Endothelial cell of umbilical vein (primary cell): Measurements from ENCODE around the gene MAST4. TPM values are rescaled to one million over a fixed set of nuclear protein-coding genes. Genes with fewer than 3 reads are reported as not detected.

Source experiments
- BruUV-seq: library from RNA; stranded (reverse); fragments of 400-500 nt; replicated peaks from 2 replicates; lab custom pipeline; 2021; lab: Mats Ljungman, UMichigan
- CTCF ChIA-PET: fragments of 300-600, 350-600 bp; sonication (Branson Sonifier 250); formaldehyde crosslinking; loops from one replicate; lab custom pipeline; 2021; ENCODE audit warnings: antibody characterized with exemption, inconsistent platforms; lab: Charles Lee
- POLR2A ChIA-PET: fragments of 300-600, 350-600 bp; sonication (Branson Sonifier 250); formaldehyde crosslinking; loops from one replicate; lab custom pipeline; 2021; ENCODE audit warnings: antibody characterized with exemption, inconsistent platforms; lab: Charles Lee
- DNase-seq: peaks from one replicate; pipeline ENCODE4 v3.0.0-alpha.2; 2011; ENCODE audit warnings: low read depth, low spot score
- FAIRE-seq: peaks from 2 replicates; lab custom pipeline; 2011; peaks lifted over from hg19 to GRCh38; lab: Jason Lieb, UNC
- H2AFZ ChIP-seq: 2 replicates; pipeline ENCODE4 v1.6.0; 2012; ENCODE audit warnings: low read depth, low read length, control low read depth, inconsistent platforms
- H3K27ac ChIP-seq: 2 replicates; pipeline ENCODE4 v1.5.1; 2011; ENCODE audit warnings: low read depth, mild to moderate bottlenecking, control low read depth, low read length, moderate library complexity; ENCODE audit not compliant: insufficient read depth
- H3K27me3 ChIP-seq, 2 experiments: 2 replicates each; pipeline versions ENCODE4 v1.6.0 to v1.6.1; 2011; ENCODE audit warnings: low read length in 2 of 2, mixed read lengths in 1 of 2; ENCODE audit not compliant: control insufficient read depth in 2 of 2, insufficient read depth in 2 of 2
- H3K36me3 ChIP-seq, 2 experiments: 2 replicates in 1 of 2; 3 replicates in 1 of 2; pipeline ENCODE4 v1.5.1; 2011; ENCODE audit warnings: low read length in 2 of 2, mild to moderate bottlenecking in 1 of 2, moderate library complexity in 1 of 2; ENCODE audit not compliant: control insufficient read depth in 2 of 2, insufficient read depth in 2 of 2; ENCODE audit errors: extremely low read depth in 1 of 2
- H3K4me1 ChIP-seq: 3 replicates; pipeline ENCODE4 v1.5.1; 2011; ENCODE audit warnings: mild to moderate bottlenecking, low read length; ENCODE audit not compliant: control insufficient read depth, insufficient read depth; ENCODE audit errors: extremely low read depth
- H3K4me2 ChIP-seq: 2 replicates; pipeline ENCODE4 v1.6.1; 2011; ENCODE audit warnings: low read length, control low read depth, mixed read lengths; ENCODE audit not compliant: insufficient read depth
- H3K4me3 ChIP-seq, 3 experiments: fragments of 200-600 bp in 1 of 3; sonication (generic), shearing (Covaris generic) in 1 of 3; replicated peaks in 1 of 3; 2 replicates each; pipeline ENCODE4 v1.5.1; 2011 to 2016; ENCODE audit warnings: control low read depth in 3 of 3, low read length in 3 of 3, mild to moderate bottlenecking in 2 of 3, inconsistent platforms in 1 of 3, low read depth in 1 of 3, moderate library complexity in 1 of 3; ENCODE audit not compliant: insufficient read depth in 1 of 3
- H3K79me2 ChIP-seq: 2 replicates; pipeline ENCODE4 v1.6.0; 2012; ENCODE audit warnings: low read length, inconsistent platforms; ENCODE audit not compliant: control insufficient read depth, insufficient read depth
- H3K9ac ChIP-seq: replicated peaks from 2 replicates; pipeline ENCODE3; 2011; ENCODE audit warnings: low read length, control low read depth; ENCODE audit not compliant: insufficient read depth; ENCODE audit errors: extremely low read depth
- H3K9me1 ChIP-seq: replicated peaks from 3 replicates; pipeline ENCODE4 v1.6.0; 2011; ENCODE audit warnings: mild to moderate bottlenecking, low read length; ENCODE audit not compliant: control insufficient read depth, insufficient read depth; ENCODE audit errors: extremely low read depth
- H3K9me3 ChIP-seq: replicated peaks from 2 replicates; pipeline ENCODE4 v1.5.1; 2012; ENCODE audit warnings: low read length, inconsistent platforms; ENCODE audit not compliant: control insufficient read depth, insufficient read depth
- H4K20me1 ChIP-seq: replicated peaks from 2 replicates; pipeline ENCODE3; 2011; ENCODE audit warnings: mild to moderate bottlenecking, low read length; ENCODE audit not compliant: control insufficient read depth, insufficient read depth; ENCODE audit errors: extremely low read depth
- EZH2 ChIP-seq: IDR thresholded peaks from 2 replicates; pipeline ENCODE4 v1.6.1; 2012; ENCODE audit warnings: borderline replicate concordance, low read depth, mild to moderate bottlenecking, moderate library complexity, low read length, inconsistent platforms; ENCODE audit not compliant: severe bottlenecking
- FOS ChIP-seq: IDR thresholded peaks from 2 replicates; pipeline ENCODE4 v1.6.1; 2011; ENCODE audit warnings: mild to moderate bottlenecking, low read length, moderate library complexity, borderline replicate concordance; ENCODE audit not compliant: insufficient read depth
- GATA2 ChIP-seq: IDR thresholded peaks from 2 replicates; pipeline ENCODE4 v1.7.0; 2011; ENCODE audit warnings: low read depth, mild to moderate bottlenecking, moderate library complexity, mixed read lengths, low read length; ENCODE audit not compliant: insufficient read length, insufficient read depth
- JUN ChIP-seq: IDR thresholded peaks from 2 replicates; pipeline ENCODE4 v1.6.1; 2011; ENCODE audit warnings: borderline replicate concordance, low read depth; ENCODE audit not compliant: insufficient read length, insufficient read depth
- MYC ChIP-seq: IDR thresholded peaks from one replicate; pipeline ENCODE4 v1.6.1; 2011; ENCODE audit warnings: mild to moderate bottlenecking, low read depth, low read length
- POLR2A ChIP-seq: IDR thresholded peaks from 2 replicates; pipeline ENCODE4 v1.6.1; 2012; ENCODE audit warnings: low read depth, mild to moderate bottlenecking, control low read depth, low read length
- POLR2AphosphoS5 ChIP-seq: IDR thresholded peaks from 2 replicates; pipeline ENCODE4 v1.6.1; 2012; ENCODE audit warnings: low read depth, mild to moderate bottlenecking, control low read depth, low read length, moderate library complexity; ENCODE audit not compliant: insufficient read depth
- dilution Hi-C: fragments of 300-500 bp; cut with MboI; formaldehyde crosslinking; loops from one replicate; pipeline ENCODE4 v1.15.0; 2019; ENCODE audit warnings: low sequenced_read_pairs; ENCODE audit not compliant: extremely low pct_ligation_motif_present
- intact Hi-C: fragments of 100-400 bp; cut with micrococcal nuclease; formaldehyde crosslinking; loops from one replicate; pipeline ENCODE4 v1.10.0; 2022
- polyA plus RNA-seq, 4 experiments: library from polyadenylated mRNA; depleted of rRNA in 3 of 4; stranded (reverse) in 3 of 4; unstranded in 1 of 4; fragments of >200 nt; gene quantifications; 2 replicates each; pipeline versions ENCODE4 v1.2.1 to v1.2.3, GENCODE V29; 2011 to 2012; ENCODE audit warnings: missing spikeins in 1 of 4
- total RNA-seq: library from RNA; stranded (reverse); gene quantifications from 2 replicates; pipeline ENCODE4 v1.2.3, GENCODE V29; 2021
- TF ChIP-seq, protein P1 (sequence below): IDR thresholded peaks from 2 replicates; pipeline ENCODE4 v1.6.1; 2011; ENCODE audit not compliant: insufficient read depth, insufficient read length
- TF ChIP-seq, protein P2 (sequence below), 2 donors: IDR thresholded peaks; 1 replicate in 1 of 2; 2 replicates in 1 of 2; pipeline ENCODE4 v1.5.1; 2011; ENCODE audit warnings: low read length in 2 of 2, mild to moderate bottlenecking in 2 of 2, moderate library complexity in 2 of 2, control low read depth in 1 of 2, inconsistent platforms in 1 of 2, low read depth in 1 of 2; ENCODE audit not compliant: insufficient read depth in 1 of 2; ENCODE audit errors: extremely low read depth in 1 of 2

Gene MAST4
- total and polyA plus RNA-seq, 2 donors (not counting 3 experiments of a cell fraction or from before 2014, with no cell fraction given): 40.2 to 116 TPM

DNA sequence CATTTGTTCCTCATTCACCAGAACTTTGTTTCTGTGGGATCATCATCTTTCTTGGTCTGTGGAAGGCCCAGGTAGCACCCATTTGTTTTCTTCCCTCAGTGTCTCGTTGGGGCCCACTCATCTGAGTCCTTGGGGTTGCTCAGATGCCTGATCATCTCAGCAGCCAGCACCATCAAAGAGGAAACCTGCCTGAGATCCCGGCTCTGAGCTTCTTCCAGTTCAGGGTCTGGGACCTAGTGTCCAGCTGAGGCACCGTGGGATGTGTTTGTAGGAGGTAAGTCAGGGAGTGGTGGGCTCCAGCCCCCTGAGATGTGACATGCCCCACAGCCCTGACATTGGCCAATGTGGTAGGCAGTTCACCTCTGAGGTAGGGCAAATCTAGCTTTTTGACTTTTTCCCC is 609.8 kb downstream of the MAST4 start:
- H3K4me1 ChIP-seq: peaks cover 3% of the 10 kb centered on the region
- H3K4me2 ChIP-seq: no peak overlapping the region
- ChIA-PET CTCF (interaction anchor here (1.5 to 7.9 kb wide), 5 partner anchors 41 to 1047 kb away, joined by 5 to 126 read pairs (median 22); no protein-coding TSS in a partner anchor), POLR2A (no interaction called here)
- no peak for FAIRE-seq
- intact Hi-C loops: no loop called here
- no peak overlapping the region for H3K4me3 ChIP-seq
- no peak overlapping the region for H3K9ac ChIP-seq
- no peak for DNase-seq
- H3K36me3 ChIP-seq: no peaks in the 10 kb centered on the region
- dilution Hi-C loops: no loop called here
- H3K27ac ChIP-seq: no peak overlapping the region
- H3K9me1 ChIP-seq: no peaks in the 10 kb centered on the region
- H3K27me3 ChIP-seq: no peaks in the 10 kb centered on the region
- H3K9me3 ChIP-seq: no peaks in the 10 kb centered on the region
- no TSS peak for BruUV-seq
- H3K79me2 ChIP-seq: no peaks in the 10 kb centered on the region
- H2AFZ ChIP-seq: no peak overlapping the region
- TF ChIP-seq GATA2 (no peak), MYC (no peak), POLR2AphosphoS5 (no peak)
- TF ChIP-seq, protein P1, sequence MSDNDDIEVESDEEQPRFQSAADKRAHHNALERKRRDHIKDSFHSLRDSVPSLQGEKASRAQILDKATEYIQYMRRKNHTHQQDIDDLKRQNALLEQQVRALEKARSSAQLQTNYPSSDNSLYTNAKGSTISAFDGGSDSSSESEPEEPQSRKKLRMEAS: no peak
- TF ChIP-seq, protein P2, sequence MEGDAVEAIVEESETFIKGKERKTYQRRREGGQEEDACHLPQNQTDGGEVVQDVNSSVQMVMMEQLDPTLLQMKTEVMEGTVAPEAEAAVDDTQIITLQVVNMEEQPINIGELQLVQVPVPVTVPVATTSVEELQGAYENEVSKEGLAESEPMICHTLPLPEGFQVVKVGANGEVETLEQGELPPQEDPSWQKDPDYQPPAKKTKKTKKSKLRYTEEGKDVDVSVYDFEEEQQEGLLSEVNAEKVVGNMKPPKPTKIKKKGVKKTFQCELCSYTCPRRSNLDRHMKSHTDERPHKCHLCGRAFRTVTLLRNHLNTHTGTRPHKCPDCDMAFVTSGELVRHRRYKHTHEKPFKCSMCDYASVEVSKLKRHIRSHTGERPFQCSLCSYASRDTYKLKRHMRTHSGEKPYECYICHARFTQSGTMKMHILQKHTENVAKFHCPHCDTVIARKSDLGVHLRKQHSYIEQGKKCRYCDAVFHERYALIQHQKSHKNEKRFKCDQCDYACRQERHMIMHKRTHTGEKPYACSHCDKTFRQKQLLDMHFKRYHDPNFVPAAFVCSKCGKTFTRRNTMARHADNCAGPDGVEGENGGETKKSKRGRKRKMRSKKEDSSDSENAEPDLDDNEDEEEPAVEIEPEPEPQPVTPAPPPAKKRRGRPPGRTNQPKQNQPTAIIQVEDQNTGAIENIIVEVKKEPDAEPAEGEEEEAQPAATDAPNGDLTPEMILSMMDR (IDR thresholded peaks at IDR 0.05; ENCODE audit: extremely low read depth in 1 of 2, insufficient read depth in 1 of 2, low read depth in 1 of 2, low read length in 2 of 2): no peak
- H4K20me1 ChIP-seq: no peaks in the 10 kb centered on the region

DNA sequence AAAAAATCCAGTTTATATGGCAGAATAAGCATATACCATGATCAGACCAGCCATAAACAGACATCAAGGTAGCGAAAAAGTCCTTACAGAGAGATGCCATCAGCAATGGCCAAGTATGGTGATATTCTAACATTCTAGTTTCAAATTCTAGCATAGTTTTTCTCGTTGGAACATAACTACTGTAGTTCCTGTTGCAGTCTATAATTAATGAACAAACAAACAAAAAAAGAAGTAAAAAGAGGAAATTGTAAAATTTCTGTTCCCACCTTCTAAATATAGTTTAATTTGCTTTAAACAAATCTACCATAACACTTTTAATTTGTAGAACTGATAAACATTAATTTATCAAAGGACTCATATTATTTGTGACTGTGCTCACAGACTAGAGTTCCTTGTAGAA is 610.3 kb downstream of the MAST4 start:
- H3K9ac ChIP-seq: no peak overlapping the region
- H3K27ac ChIP-seq: no peak overlapping the region
- DNase-seq: no peak
- no peaks in the 10 kb centered on the region for H4K20me1 ChIP-seq
- H3K36me3 ChIP-seq: no peaks in the 10 kb centered on the region
- no TSS peak for BruUV-seq
- no peaks in the 10 kb centered on the region for H3K9me3 ChIP-seq
- no peak overlapping the region for H3K4me2 ChIP-seq
- no peaks in the 10 kb centered on the region for H3K9me1 ChIP-seq
- no peak for FAIRE-seq
- intact Hi-C loops (no loop called here), dilution Hi-C loops (no loop called here)
- TF ChIP-seq, protein P1: no peak
- TF ChIP-seq FOS (no peak), GATA2 (no peak), JUN (no peak), EZH2 (no peak), MYC (no peak), POLR2A (no peak), POLR2AphosphoS5 (no peak)
- TF ChIP-seq, protein P2 (IDR thresholded peaks at IDR 0.05; ENCODE audit: extremely low read depth in 1 of 2, insufficient read depth in 1 of 2, low read depth in 1 of 2, low read length in 2 of 2): no peak
- POLR2A ChIA-PET: no interaction called here
- no peaks in the 10 kb centered on the region for H3K79me2 ChIP-seq
- CTCF ChIA-PET: interaction anchor here (0.9 to 7.9 kb wide), 8 partner anchors 15 to 1046 kb away, joined by 3 to 126 read pairs (median 8); no protein-coding TSS in a partner anchor
- H3K4me1 ChIP-seq: peaks cover 3% of the 10 kb centered on the region
- H3K4me3 ChIP-seq: no peak overlapping the region
- no peaks in the 10 kb centered on the region for H3K27me3 ChIP-seq
- no peak overlapping the region for H2AFZ ChIP-seq
